ENCODE data around the gene MSI2. TPM values are rescaled to one million over a fixed set of nuclear protein-coding genes. Genes with fewer than 3 reads are reported as not detected.

The MSI2 gene
- total RNA-seq, 4 donors from 2014 or later = 27.3 to 50.4 (median 36.8) TPM

DNA sequence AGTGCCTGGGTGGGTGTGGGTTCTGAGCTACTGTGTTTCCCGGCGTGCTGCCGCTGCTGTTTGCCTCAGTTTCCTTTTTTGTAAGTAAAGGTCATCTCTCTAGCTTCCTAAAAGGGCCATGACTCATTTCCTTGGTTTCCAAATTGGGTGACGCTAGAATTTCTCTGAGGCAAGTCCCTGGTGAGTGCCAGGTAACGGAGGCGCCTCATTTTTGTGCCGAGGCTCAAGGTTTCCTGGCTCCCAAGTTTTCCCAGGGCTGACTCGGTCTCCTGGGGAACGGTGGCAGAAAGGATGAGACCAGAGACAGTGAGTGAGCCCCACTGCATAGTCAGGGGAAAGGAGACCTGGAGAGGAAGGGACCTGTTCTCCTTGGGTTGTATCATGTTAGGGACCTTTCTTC lies 20.3 kb downstream of the MSI2 start:
- Histone ChIP-seq H3K27ac (no peak overlapping the region), H3K4me1 (peaks cover 0 to 3% (median 0%) of the 10 kb centered on the region in 3 donors), H3K4me3 (no peak overlapping the region), H3K9me3 (no peaks in the 10 kb centered on the region), H3K36me3 (peaks cover 0 to 51% of the 10 kb centered on the region in 2 donors), H3K27me3 (no peaks in the 10 kb centered on the region)
- WGBS, 2 donors (ENCODE audit: low coverage in 1 of 2) = 86 to 94% methylated on average over 5 to 6 of the region's 9 CpGs
- TF ChIP-seq POLR2A (IDR thresholded peaks at IDR 0.05) = no peak
- TF ChIP-seq POLR2AphosphoS5 (IDR thresholded peaks at IDR 0.05) = no peak
- TF ChIP-seq, protein P1, sequence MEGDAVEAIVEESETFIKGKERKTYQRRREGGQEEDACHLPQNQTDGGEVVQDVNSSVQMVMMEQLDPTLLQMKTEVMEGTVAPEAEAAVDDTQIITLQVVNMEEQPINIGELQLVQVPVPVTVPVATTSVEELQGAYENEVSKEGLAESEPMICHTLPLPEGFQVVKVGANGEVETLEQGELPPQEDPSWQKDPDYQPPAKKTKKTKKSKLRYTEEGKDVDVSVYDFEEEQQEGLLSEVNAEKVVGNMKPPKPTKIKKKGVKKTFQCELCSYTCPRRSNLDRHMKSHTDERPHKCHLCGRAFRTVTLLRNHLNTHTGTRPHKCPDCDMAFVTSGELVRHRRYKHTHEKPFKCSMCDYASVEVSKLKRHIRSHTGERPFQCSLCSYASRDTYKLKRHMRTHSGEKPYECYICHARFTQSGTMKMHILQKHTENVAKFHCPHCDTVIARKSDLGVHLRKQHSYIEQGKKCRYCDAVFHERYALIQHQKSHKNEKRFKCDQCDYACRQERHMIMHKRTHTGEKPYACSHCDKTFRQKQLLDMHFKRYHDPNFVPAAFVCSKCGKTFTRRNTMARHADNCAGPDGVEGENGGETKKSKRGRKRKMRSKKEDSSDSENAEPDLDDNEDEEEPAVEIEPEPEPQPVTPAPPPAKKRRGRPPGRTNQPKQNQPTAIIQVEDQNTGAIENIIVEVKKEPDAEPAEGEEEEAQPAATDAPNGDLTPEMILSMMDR (IDR thresholded peaks at IDR 0.05) = no peak
- TF ChIP-seq EP300 (IDR thresholded peaks at IDR 0.05) = no peak
- no peak for ATAC-seq

DNA sequence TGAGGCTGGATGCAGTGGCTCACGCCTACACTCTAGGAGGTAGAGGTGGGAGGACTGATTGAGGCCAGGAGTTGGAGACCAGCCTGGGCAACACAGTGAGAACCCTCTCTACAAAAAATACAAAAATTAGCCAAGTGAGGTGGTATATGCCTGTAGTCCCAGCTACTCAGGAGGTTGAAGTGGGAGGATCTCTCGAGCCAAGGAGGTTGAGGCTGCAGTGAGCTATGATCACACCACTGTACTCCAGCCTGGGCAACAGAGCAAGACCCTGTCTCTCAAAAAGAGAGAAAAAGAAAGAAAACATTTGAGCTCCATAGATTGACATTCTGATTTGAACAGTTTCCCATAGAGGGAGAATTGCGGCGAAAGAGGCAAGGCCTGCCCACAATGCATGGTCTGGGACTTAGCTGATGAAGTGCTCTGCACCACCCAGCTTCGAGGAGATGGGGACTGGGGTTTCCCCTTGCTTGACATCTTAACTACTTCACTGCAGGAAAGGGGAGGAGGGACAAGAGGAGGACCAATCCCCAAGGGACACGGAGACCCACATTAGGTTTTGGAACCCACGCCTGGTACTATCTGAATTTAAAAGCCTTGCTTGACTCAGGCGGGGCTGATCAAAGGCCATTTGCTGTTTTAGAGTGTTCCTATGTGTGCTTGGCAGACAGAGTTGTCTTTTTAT lies 21.7 kb downstream of the MSI2 start:
- H3K4me1 ChIP-seq = peaks cover 0 to 12% (median 0%) of the 10 kb centered on the region in 3 donors

DNA sequence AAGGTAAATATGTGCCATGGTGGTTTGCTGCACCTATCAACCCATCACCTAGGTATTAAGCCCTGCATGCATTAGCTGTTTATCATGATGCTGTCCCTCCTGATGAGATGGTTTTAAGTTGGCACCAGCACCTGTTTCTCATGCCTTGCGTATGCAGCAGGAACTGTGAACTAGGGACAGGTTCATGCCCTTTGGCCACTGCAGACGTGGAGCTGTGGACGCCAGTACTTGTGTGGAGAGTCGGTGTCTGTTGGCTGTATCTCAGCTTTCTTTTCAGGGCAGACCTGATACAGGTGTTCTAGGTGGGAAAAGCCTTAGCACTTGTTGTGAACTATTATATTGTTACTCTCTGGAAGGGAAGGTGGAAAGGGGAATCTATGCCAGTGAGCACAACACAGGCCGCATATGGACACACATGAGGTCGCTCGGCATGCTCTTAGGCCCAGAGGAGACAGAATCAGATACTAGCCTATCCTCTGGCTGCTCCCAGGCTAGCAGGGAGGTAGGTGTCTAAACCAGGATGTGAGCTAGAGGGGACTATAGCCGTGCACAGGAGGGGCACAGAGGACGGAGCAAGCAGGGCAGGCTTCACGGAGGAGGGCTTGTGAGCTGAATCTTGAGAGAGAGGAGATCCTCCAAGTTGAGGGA lies 22.5 kb downstream of the MSI2 start:
- H3K9me3 ChIP-seq = no peaks in the 10 kb centered on the region
- no peak overlapping the region for H3K27ac ChIP-seq
- H3K36me3 ChIP-seq = peaks cover 0 to 37% of the 10 kb centered on the region in 2 donors
- peaks cover 0 to 12% (median 0%) of the 10 kb centered on the region in 3 donors for H3K4me1 ChIP-seq
- WGBS, 2 donors (ENCODE audit: low coverage in 1 of 2) = 89 to 100% methylated on average over 1 to 3 of the region's 10 CpGs
- no peak for TF ChIP-seq POLR2AphosphoS5 (IDR thresholded peaks at IDR 0.05)
- TF ChIP-seq POLR2A (IDR thresholded peaks at IDR 0.05) = no peak
- TF ChIP-seq, protein P1 (IDR thresholded peaks at IDR 0.05) = no peak
- TF ChIP-seq EP300 (IDR thresholded peaks at IDR 0.05) = no peak
- no peak overlapping the region for H3K4me3 ChIP-seq
- H3K27me3 ChIP-seq = no peaks in the 10 kb centered on the region
- no peak for ATAC-seq

More for the DNA sequence above, 21.7 kb downstream of the MSI2 start:
- no peak overlapping the region for H3K4me3 ChIP-seq
- peaks cover 0 to 45% of the 10 kb centered on the region in 2 donors for H3K36me3 ChIP-seq
- H3K27me3 ChIP-seq = no peaks in the 10 kb centered on the region
- no peak overlapping the region for H3K27ac ChIP-seq
- 88 to 100% methylated on average over 1 to 4 of the region's 8 CpGs for WGBS, 2 donors (ENCODE audit: low coverage in 1 of 2)
- no peak for ATAC-seq
- no peaks in the 10 kb centered on the region for H3K9me3 ChIP-seq
- TF ChIP-seq, protein P1 (IDR thresholded peaks at IDR 0.05) = no peak
- TF ChIP-seq POLR2A (IDR thresholded peaks at IDR 0.05) = no peak
- no peak for TF ChIP-seq POLR2AphosphoS5 (IDR thresholded peaks at IDR 0.05)
- no peak for TF ChIP-seq EP300 (IDR thresholded peaks at IDR 0.05)

DNA sequence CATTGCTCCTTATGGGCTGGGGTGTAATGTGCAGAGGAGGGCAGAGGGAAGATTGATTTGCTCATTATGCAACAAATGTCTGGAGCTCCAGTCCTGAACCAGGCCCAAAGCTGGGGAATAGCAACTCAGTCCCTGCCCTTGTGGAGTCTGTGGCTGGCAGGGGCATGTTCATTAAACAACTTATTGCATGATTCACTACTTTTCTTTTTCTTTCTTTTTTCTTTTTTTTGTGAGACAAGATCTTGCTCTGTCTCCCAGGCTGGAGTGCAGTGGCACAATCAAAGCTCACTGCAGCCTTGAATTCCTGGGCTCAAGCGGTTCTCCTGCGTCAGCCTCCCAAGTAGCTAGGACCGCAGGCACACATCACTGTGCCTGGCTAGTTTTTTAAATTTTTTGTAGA lies 23.1 kb downstream of the MSI2 start:
- H3K4me3 ChIP-seq = no peak overlapping the region
- TF ChIP-seq POLR2AphosphoS5 (IDR thresholded peaks at IDR 0.05) (no peak), EP300 (IDR thresholded peaks at IDR 0.05) (no peak), POLR2A (IDR thresholded peaks at IDR 0.05) (no peak)
- TF ChIP-seq, protein P1 (IDR thresholded peaks at IDR 0.05) = no peak
- H3K4me1 ChIP-seq = peaks cover 0 to 12% (median 0%) of the 10 kb centered on the region in 3 donors
- H3K9me3 ChIP-seq = no peaks in the 10 kb centered on the region
- no peak overlapping the region for H3K27ac ChIP-seq
- H3K36me3 ChIP-seq = peaks cover 0 to 32% of the 10 kb centered on the region in 2 donors
- no peak for ATAC-seq
- no peaks in the 10 kb centered on the region for H3K27me3 ChIP-seq
- WGBS, 2 donors (ENCODE audit: low coverage in 1 of 2) = 89 to 96% methylated on average over 3 of the region's 3 CpGs

Data from gastroesophageal sphincter (tissue), 4 donors.